ENCODE measurements around the gene PEX1.

DNA sequence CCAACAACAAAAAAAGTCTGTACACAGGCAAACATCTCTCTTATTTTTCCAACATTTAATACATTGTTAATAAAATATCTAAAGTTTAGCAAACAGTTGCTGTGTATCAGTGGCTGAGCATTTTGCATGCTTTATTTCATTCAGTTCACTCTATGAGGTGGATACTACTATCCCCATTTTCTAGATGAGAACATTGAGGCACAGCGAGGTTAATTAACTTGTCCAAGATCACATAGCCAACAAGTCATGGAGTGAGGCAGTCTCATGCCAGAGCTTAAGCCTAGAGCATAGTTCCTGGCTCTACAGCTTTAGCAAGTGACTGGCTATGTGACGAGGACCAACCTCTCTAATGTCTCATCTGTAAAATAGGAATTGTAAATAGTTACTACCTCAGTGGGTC lies 76.7 kb downstream of the PEX1 start:
- TF ChIP-seq CBX8 (IDR thresholded peaks at IDR 0.05), result no peak
- TF ChIP-seq, protein P1, sequence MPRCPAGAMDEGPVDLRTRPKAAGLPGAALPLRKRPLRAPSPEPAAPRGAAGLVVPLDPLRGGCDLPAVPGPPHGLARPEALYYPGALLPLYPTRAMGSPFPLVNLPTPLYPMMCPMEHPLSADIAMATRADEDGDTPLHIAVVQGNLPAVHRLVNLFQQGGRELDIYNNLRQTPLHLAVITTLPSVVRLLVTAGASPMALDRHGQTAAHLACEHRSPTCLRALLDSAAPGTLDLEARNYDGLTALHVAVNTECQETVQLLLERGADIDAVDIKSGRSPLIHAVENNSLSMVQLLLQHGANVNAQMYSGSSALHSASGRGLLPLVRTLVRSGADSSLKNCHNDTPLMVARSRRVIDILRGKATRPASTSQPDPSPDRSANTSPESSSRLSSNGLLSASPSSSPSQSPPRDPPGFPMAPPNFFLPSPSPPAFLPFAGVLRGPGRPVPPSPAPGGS (IDR thresholded peaks at IDR 0.05), result no peak
- TF ChIP-seq RAD21 (conservative IDR thresholded peaks at IDR 0.05 in 1 of 2, IDR thresholded peaks at IDR 0.05 in 1 of 2), result no peak
- TF ChIP-seq POLR2A (IDR thresholded peaks at IDR 0.05; ENCODE audit: low read length), result no peak
- TF ChIP-seq, protein P2, sequence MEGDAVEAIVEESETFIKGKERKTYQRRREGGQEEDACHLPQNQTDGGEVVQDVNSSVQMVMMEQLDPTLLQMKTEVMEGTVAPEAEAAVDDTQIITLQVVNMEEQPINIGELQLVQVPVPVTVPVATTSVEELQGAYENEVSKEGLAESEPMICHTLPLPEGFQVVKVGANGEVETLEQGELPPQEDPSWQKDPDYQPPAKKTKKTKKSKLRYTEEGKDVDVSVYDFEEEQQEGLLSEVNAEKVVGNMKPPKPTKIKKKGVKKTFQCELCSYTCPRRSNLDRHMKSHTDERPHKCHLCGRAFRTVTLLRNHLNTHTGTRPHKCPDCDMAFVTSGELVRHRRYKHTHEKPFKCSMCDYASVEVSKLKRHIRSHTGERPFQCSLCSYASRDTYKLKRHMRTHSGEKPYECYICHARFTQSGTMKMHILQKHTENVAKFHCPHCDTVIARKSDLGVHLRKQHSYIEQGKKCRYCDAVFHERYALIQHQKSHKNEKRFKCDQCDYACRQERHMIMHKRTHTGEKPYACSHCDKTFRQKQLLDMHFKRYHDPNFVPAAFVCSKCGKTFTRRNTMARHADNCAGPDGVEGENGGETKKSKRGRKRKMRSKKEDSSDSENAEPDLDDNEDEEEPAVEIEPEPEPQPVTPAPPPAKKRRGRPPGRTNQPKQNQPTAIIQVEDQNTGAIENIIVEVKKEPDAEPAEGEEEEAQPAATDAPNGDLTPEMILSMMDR (IDR thresholded peaks at IDR 0.05), result no peak
- TF ChIP-seq, protein P3, sequence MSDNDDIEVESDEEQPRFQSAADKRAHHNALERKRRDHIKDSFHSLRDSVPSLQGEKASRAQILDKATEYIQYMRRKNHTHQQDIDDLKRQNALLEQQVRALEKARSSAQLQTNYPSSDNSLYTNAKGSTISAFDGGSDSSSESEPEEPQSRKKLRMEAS (IDR thresholded peaks at IDR 0.05), result no peak
- TF ChIP-seq ZNF302 (CRISPR knock-in tag; IDR thresholded peaks at IDR 0.05), result no peak
- no peak for TF ChIP-seq FOSL2 (IDR thresholded peaks at IDR 0.05)
- TF ChIP-seq FOSL2 (CRISPR knock-in tag; IDR thresholded peaks at IDR 0.05), result no peak
- TF ChIP-seq EHMT2 (IDR thresholded peaks at IDR 0.05; ENCODE audit: low read depth), result no peak
- no peak for TF ChIP-seq EP300 (IDR thresholded peaks at IDR 0.05)
- no peak for TF ChIP-seq CHD4 (IDR thresholded peaks at IDR 0.05; ENCODE audit: borderline replicate concordance)
- TF ChIP-seq RFX5 (IDR thresholded peaks at IDR 0.05), result no peak

Measured in A549 (cell line).